ENCODE results near the gene SCN5A. TPM values are rescaled to one million over a fixed set of nuclear protein-coding genes. Genes with fewer than 3 reads are reported as not detected.

The SCN5A gene
- total RNA-seq, 1 experiment from 2014 or later, result 0.69 TPM

- no peaks in the 10 kb centered on the region for H3K4me1 ChIP-seq (ENCODE audit: control insufficient read depth, insufficient read depth, low read length)
- DNase-seq (ENCODE audit: low read depth, low spot score), result no peak
- POLR2A ChIA-PET, result no interaction called here
- H3K4me3 ChIP-seq (ENCODE audit: low read depth in 2 of 2, low read length in 2 of 2), result no peak overlapping the region
- intact Hi-C loops (cut with micrococcal nuclease; ENCODE audit: unreplicated experiment) (no loop called here), in situ Hi-C loops (cut with HindIII; ENCODE audit: low pct_unique_long_range_greater_than_20kb, low sequenced_read_pairs) (no loop called here)
- TF ChIP-seq REST (IDR thresholded peaks at IDR 0.05; ENCODE audit: insufficient read depth in 1 of 2, low read depth in 2 of 2, low read length in 1 of 2) (no peak), POLR2AphosphoS5 (IDR thresholded peaks at IDR 0.05; ENCODE audit: low read depth, low read length) (no peak), TCF7L2 (IDR thresholded peaks at IDR 0.05; ENCODE audit: low read depth, low read length) (no peak), CTCF (IDR thresholded peaks at IDR 0.05) (no peak), SIN3A (IDR thresholded peaks at IDR 0.05; ENCODE audit: borderline replicate concordance, insufficient read depth, low read depth, low read length) (no peak)
- no TSS peak for BruUV-seq (replicated peaks)
- H3K9me3 ChIP-seq (ENCODE audit: control insufficient read depth, insufficient read depth, low read depth, low read length), result no peaks in the 10 kb centered on the region
- no peak overlapping the region for H3K27ac ChIP-seq (ENCODE audit: low read length)
- no peak for ATAC-seq
- CTCF ChIA-PET, result no interaction called here
- no peaks in the 10 kb centered on the region for H3K36me3 ChIP-seq (ENCODE audit: control insufficient read depth, insufficient read depth, low read length)
- H3K27me3 ChIP-seq (ENCODE audit: control insufficient read depth, insufficient read depth, low read length), result no peaks in the 10 kb centered on the region; the same call in 1 of the 2 replicates
These were observed 39.9 kb upstream of the SCN5A start for GRCh38 chr3:38689346-38689745.

- H3K27me3 ChIP-seq (ENCODE audit: control insufficient read depth, insufficient read depth, low read length), result no peaks in the 10 kb centered on the region; the same call in 1 of the 2 replicates
- ChIA-PET CTCF (no interaction called here), POLR2A (no interaction called here)
- H3K9me3 ChIP-seq (ENCODE audit: control insufficient read depth, insufficient read depth, low read depth, low read length), result no peaks in the 10 kb centered on the region
- no peaks in the 10 kb centered on the region for H3K4me1 ChIP-seq (ENCODE audit: control insufficient read depth, insufficient read depth, low read length)
- DNase-seq (ENCODE audit: low read depth, low spot score) (no peak), ATAC-seq (no peak)
- no peak overlapping the region for H3K4me3 ChIP-seq (ENCODE audit: low read depth in 2 of 2, low read length in 2 of 2)
- BruUV-seq (replicated peaks), result no TSS peak
- intact Hi-C loops (cut with micrococcal nuclease; ENCODE audit: unreplicated experiment) (no loop called here), in situ Hi-C loops (cut with HindIII; ENCODE audit: low pct_unique_long_range_greater_than_20kb, low sequenced_read_pairs) (no loop called here)
- TF ChIP-seq POLR2AphosphoS5 (IDR thresholded peaks at IDR 0.05; ENCODE audit: low read depth, low read length), result no peak
- no peak for TF ChIP-seq CTCF (IDR thresholded peaks at IDR 0.05)
- TF ChIP-seq TCF7L2 (IDR thresholded peaks at IDR 0.05; ENCODE audit: low read depth, low read length), result no peak
- TF ChIP-seq SIN3A (IDR thresholded peaks at IDR 0.05; ENCODE audit: borderline replicate concordance, insufficient read depth, low read depth, low read length), result no peak
- no peak for TF ChIP-seq REST (IDR thresholded peaks at IDR 0.05; ENCODE audit: insufficient read depth in 1 of 2, low read depth in 2 of 2, low read length in 1 of 2)
- H3K36me3 ChIP-seq (ENCODE audit: control insufficient read depth, insufficient read depth, low read length), result no peaks in the 10 kb centered on the region
- no peak overlapping the region for H3K27ac ChIP-seq (ENCODE audit: low read length)
These were observed 37.8 kb upstream of the SCN5A start for GRCh38 chr3:38687321-38687720.

Measured in Panc1 (cell line).